SKM-1 (cell line): ENCODE measurements around the gene UHRF2.
"Not testable (repeated sequence)": the region's sequence is repeated elsewhere in the genome, so short reads cannot be mapped to it uniquely, and the experiment has no call there.

Experiments used
- DNase-seq: peaks from one replicate; lab custom pipeline; 2025; ENCODE audit not compliant: unreplicated experiment; lab: John Stamatoyannopoulos, UW

UHRF2 gene, protein sequence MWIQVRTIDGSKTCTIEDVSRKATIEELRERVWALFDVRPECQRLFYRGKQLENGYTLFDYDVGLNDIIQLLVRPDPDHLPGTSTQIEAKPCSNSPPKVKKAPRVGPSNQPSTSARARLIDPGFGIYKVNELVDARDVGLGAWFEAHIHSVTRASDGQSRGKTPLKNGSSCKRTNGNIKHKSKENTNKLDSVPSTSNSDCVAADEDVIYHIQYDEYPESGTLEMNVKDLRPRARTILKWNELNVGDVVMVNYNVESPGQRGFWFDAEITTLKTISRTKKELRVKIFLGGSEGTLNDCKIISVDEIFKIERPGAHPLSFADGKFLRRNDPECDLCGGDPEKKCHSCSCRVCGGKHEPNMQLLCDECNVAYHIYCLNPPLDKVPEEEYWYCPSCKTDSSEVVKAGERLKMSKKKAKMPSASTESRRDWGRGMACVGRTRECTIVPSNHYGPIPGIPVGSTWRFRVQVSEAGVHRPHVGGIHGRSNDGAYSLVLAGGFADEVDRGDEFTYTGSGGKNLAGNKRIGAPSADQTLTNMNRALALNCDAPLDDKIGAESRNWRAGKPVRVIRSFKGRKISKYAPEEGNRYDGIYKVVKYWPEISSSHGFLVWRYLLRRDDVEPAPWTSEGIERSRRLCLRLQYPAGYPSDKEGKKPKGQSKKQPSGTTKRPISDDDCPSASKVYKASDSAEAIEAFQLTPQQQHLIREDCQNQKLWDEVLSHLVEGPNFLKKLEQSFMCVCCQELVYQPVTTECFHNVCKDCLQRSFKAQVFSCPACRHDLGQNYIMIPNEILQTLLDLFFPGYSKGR

GRCh38 chr9:6412487-6413364 is at the start of gene UHRF2:
TSS of gene UHRF2 (plus strand) at chr9:6413199. CDS start at chr9:6413491, 292 bp downstream.
- DNase-seq: peak; percentile 91

GRCh38 chr9:6367128-6367890 is 45.7 kb upstream of the UHRF2 start:
- no peak for DNase-seq

DNA sequence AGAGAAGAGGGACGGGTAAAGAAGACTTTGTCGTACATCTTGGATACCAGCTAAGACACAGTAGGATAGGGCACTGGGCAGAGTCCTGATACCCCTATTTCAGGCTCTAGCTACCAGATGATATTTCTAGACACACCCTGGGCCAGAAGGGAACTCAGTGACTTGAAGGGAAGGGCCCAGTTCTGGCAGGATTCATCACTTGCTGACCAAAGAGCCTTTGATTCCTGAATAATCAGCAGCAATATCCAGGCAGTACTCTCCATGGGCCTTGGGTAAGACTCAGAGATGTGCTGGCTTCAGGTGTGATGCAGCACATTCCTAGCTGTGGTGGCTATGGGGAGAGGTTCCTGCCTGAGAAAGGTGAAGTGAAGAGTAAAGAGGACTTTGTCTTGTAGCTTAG is 44.2 kb upstream of the UHRF2 start:
- no peak for DNase-seq

DNA sequence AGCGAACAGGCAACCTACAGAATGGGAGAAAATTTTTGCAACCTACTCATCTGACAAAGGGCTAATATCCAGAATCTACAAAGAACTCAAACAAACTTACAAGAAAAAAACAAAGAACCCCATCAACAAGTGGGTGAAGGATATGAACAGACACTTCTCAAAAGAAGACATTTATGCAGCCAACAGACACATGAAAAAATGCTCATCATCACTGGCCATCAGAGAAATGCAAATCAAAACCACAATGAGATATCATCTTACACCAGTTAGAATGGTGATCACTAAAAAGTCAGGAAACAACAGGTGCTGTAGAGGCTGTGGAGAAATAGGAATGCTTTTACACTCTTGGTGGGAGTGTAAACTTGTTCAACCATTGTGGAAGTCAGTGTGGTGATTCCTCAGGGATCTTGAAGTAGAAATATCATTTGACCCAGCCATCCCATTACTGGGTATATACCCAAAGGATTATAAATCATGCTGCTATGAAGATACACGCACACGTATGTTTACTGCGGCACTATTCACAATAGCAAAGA is 31.5 kb upstream of the UHRF2 start:
- not testable (repeated sequence) for DNase-seq

GRCh38 chr9:6382681-6383080 is 30.3 kb upstream of the UHRF2 start:
- no peak for DNase-seq

DNA sequence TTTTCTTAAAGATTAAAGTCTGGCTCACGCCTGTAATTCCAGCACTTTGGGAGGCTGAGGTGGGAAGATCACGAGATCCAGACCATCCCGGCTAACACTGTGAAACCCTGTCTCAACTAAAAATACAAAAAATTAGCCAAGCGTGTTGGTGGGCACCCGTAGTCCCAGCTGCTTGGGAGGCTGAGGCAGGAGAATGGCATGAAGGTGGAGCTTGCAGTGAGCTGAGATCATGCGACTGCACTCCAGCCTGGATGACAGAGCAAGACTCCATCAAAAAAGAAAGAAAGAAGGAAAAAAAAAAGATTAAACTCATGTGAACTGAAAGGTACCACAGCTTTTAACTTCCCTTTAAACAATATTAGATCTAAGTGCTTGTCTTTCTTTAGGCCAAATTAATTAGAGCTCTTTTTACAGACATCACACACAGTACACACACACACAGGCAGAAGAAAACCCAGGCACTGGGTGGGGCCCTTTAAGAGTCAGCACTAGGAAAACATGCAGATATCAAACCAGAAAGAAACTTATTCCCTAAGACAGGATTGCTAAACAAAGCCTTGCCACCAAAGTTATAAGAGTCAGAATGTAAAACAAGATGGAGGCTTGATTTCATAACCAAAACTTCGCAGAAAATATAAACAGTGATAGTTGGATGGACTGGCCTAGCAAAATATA is 29.3 kb upstream of the UHRF2 start:
- DNase-seq: no peak

GRCh38 chr9:6384732-6385131 is 28.3 kb upstream of the UHRF2 start:
- DNase-seq: no peak

DNA sequence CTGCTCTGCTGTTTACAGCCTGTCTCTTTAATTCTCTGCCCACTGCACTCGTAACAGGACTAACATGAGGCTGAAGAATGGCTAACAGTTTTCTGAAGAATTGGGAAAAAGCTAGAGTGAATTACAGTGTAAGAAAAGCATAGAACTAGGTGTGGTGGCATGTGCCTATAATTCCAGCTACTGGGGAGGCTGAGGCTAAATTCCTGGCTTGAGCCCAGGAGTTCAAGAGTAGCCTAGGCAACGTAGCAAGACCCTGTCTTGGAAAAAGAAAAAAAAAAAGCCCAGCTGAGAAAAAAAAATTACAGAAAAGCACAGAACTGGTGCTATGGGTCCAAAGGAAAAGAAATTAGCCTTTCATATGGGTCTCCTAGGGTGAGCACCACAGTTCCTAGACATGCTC is 13.9 kb upstream of the UHRF2 start:
- DNase-seq: no peak

GRCh38 chr9:6405371-6405770 is 7.6 kb upstream of the UHRF2 start:
- DNase-seq: no peak

- DNase-seq: no peak
Measured at GRCh38 chr9:6407778-6408177, 5.2 kb upstream of the UHRF2 start.

- no peak for DNase-seq
Measured at GRCh38 chr9:6408320-6408719, 4.7 kb upstream of the UHRF2 start.

DNA sequence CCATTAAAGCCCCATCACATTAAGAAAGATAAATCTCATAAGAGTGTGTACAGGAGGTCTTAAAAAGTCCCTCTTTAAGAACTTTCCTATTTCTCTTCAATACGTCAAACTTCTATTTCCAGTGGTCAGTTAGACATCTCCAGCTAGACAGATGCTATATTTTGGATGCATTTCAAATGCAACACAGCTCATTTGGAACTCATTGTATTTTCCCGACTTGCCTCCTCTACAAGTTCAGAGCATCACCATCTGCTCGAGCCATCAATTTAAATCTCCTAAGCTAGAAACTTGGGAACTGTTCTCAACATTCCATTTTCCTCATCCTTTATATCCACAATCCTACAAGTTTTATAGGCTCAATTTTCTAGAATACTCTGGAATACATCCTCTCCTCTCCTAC is 3.2 kb upstream of the UHRF2 start:
- no peak for DNase-seq

GRCh38 chr9:6410633-6411032 is 2.4 kb upstream of the UHRF2 start:
- DNase-seq: no peak

DNA sequence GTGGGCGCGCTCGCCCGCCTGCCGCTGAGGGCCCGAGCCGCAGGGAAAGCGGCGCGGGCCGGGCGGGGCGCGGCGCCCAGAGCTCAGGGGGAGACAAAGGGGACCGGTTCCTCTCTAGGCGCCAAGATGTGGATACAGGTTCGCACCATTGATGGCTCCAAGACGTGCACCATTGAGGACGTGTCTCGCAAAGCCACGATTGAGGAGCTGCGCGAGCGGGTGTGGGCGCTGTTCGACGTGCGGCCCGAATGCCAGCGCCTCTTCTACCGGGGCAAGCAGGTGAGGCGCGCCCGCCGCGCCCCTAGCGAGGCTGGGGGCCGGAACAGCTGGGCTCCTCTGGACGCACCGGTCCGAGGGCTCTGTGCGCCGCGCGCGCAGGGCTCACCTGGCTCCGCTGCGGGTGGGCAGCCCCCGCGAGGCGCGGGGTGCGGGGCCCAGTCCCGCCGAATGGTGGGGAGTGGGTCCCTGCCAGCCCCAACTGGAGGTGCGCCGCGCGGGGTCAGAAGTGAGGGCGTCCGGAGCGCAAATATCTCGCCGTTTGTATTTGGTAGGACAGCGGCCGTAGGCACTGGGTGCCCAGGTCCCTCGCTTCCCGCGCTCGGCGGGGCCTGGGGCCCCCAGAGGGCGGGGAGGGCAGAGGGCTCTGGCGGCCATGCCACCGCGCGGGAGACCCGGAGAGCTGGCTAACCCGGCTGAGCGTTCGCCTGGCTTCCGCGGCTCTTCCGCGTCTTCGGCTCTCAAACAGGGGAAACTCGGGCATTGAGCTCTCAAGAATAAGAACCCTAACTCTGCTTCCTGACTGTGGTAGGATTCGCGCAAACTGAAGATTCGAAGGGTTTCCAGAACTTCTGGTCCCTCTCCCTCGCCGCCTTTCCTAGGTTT is 607 bp downstream of the UHRF2 start:
- no peak for DNase-seq

DNA sequence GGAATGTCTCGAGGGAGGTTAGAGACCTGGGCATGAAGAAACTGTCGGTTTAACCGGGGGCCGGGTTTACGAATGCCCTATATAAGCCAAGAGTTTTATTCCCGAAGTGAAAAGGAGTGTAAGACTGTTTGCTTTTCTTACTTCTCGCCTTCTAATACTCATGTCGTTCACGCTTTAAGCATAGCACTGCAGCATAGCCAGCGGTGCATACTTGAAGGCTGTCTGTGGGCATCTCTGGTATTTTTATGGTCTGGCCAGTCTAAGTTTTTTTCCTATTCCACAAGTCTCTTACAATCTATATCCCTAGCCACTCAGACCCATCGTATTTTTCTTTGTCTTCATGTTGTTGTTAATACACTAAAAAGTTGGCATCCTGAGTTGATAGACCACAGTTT is 1.2 kb downstream of the UHRF2 start:
- no peak for DNase-seq

GRCh38 chr9:6415266-6415665 is 2.3 kb downstream of the UHRF2 start:
- no peak for DNase-seq

DNA sequence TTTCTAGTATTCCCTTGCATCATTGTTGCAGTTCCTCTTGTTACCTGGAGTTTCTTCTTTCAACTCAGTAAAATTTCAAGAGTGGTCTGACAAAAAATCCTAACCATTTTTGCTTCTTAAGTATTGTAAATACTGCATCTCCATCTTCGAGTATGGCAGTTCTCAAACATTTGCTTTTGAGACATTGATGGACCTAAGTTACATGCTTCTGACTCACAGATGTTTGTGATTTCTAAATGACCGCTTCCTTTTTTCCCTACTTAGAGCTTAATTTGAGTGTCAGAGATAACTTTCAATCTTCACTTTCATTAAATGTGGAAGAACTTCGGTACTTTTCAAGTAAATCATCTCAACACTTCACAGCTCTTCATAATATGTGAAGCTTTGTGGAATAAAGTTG is 4.2 kb downstream of the UHRF2 start:
- no peak for DNase-seq

- DNase-seq: no peak
Measured at GRCh38 chr9:6418764-6419163, 5.8 kb downstream of the UHRF2 start.

GRCh38 chr9:6424940-6425339 is 11.9 kb downstream of the UHRF2 start:
- no peak for DNase-seq
